ENCODE data around the gene AP3S2.

GRCh38 chr15:89809787-89810148 lies 84.0 kb downstream of the AP3S2 start:
- no peak for TF ChIP-seq CTCF (IDR thresholded peaks at IDR 0.05; ENCODE audit: low read length)
- TF ChIP-seq EZH2 (optimal IDR thresholded peaks at IDR 0.05; ENCODE audit: low read depth, low read length): no peak
